HEK293 (cell line): ENCODE data around the gene PRRT2.

ENCODE experiments used
- AEBP2 ChIP-seq: fragments of 450-650 bp; formaldehyde crosslinking; IDR thresholded peaks from 2 replicates; pipeline ENCODE4 v1.5.1; 2016; ENCODE audit warnings: missing biosample characterization, missing genetic modification characterization, borderline replicate concordance
- PBX3 ChIP-seq: sonication (generic); formaldehyde crosslinking; IDR thresholded peaks from 2 replicates; pipeline ENCODE4 v1.8.1; 2022; ENCODE audit warnings: mild to moderate bottlenecking, moderate library complexity, missing genetic modification reagents
- ZBTB48 ChIP-seq: fragments of 450-650 bp; formaldehyde crosslinking; IDR thresholded peaks from 2 replicates; pipeline ENCODE4 v1.5.1; 2016; ENCODE audit warnings: missing biosample characterization, missing genetic modification characterization
- ZNF23 ChIP-seq: fragments of 450-650 bp; formaldehyde crosslinking; IDR thresholded peaks from 2 replicates; pipeline ENCODE4 v1.5.1; 2016; ENCODE audit warnings: missing biosample characterization, missing genetic modification characterization, borderline replicate concordance
- ZNF629 ChIP-seq: fragments of 450-650 bp; formaldehyde crosslinking; IDR thresholded peaks from 2 replicates; pipeline ENCODE4 v1.5.1; 2017; ENCODE audit warnings: missing biosample characterization, missing genetic modification characterization
- ZNF639 ChIP-seq: fragments of 450-650 bp; formaldehyde crosslinking; IDR thresholded peaks from 2 replicates; pipeline ENCODE4 v1.5.1; 2016; ENCODE audit warnings: missing biosample characterization, missing genetic modification characterization
- ZNF707 ChIP-seq: fragments of 450-650 bp; formaldehyde crosslinking; IDR thresholded peaks from 2 replicates; pipeline ENCODE4 v1.5.1; 2016; ENCODE audit warnings: missing biosample characterization, missing genetic modification characterization
- ZNF768 ChIP-seq: fragments of 450-650 bp; formaldehyde crosslinking; IDR thresholded peaks from 2 replicates; pipeline ENCODE4 v1.5.1; 2018; ENCODE audit warnings: missing biosample characterization, mild to moderate bottlenecking, missing genetic modification characterization
- ZNF830 ChIP-seq: fragments of 450-650 bp; IDR thresholded peaks from 2 replicates; pipeline ENCODE4 v1.5.0; 2018; ENCODE audit warnings: missing biosample characterization, missing genetic modification characterization, low read depth, mild to moderate bottlenecking, moderate library complexity
- TF ChIP-seq, protein P1 (sequence below): fragments of 450-650 bp; formaldehyde crosslinking; IDR thresholded peaks from 2 replicates; pipeline ENCODE4 v1.5.1; 2016; ENCODE audit warnings: missing biosample characterization, missing genetic modification characterization
- TF ChIP-seq, protein P2 (sequence below): fragments of 450-650 bp; formaldehyde crosslinking; optimal IDR thresholded peaks from 2 replicates; pipeline ENCODE3; 2016; ENCODE audit warnings: missing biosample characterization, mild to moderate bottlenecking, missing genetic modification characterization

DNA sequence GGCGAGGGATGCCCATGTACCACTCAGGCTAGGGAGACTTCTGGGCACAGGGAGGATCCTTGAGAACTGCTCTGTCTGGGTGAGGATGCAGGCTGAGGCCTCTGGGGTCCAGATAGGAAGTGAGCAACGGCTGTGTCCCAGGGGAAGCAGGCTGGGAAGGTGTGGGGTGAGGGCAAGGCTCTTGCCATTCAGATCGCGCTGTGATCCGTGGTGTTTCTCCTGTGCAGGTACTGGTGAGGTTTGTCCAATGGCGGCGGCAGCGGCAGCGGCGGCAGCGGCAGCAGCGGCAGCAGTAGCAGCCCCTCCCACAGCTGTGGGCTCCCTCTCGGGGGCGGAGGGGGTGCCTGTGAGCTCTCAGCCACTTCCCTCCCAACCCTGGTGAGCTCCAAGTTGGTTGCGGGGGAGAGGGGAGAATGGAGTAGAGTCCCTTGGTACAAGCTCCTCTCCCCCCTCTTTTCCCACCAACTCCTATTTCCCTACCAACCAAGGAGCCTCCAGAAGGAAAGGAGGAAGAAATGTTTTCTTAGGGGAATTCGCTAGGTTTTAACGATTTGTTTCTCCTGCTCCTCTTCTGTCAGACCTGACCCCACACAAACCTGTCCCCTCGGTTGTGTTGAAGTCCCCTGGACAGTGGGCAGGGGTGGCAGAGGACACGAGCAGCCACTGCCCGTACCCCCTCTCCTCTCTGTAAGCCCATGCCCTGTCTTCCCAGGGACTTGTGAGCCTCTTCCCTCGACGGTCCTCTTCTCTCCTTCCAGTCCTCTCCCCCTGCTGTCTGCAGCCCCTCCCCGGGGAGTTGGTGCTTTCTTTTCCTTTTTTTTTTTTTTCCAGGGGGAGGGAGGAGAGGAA, 1.9 kb upstream of the PRRT2 start:
- TF ChIP-seq, protein P1, sequence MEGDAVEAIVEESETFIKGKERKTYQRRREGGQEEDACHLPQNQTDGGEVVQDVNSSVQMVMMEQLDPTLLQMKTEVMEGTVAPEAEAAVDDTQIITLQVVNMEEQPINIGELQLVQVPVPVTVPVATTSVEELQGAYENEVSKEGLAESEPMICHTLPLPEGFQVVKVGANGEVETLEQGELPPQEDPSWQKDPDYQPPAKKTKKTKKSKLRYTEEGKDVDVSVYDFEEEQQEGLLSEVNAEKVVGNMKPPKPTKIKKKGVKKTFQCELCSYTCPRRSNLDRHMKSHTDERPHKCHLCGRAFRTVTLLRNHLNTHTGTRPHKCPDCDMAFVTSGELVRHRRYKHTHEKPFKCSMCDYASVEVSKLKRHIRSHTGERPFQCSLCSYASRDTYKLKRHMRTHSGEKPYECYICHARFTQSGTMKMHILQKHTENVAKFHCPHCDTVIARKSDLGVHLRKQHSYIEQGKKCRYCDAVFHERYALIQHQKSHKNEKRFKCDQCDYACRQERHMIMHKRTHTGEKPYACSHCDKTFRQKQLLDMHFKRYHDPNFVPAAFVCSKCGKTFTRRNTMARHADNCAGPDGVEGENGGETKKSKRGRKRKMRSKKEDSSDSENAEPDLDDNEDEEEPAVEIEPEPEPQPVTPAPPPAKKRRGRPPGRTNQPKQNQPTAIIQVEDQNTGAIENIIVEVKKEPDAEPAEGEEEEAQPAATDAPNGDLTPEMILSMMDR (tag by site-specific recombination) = no peak
- TF ChIP-seq ZNF768 (tag by site-specific recombination) (no peak), ZNF629 (no peak), ZNF830 (no peak), ZNF23 (tag by site-specific recombination) (no peak), ZBTB48 (tag by site-specific recombination) (no peak), ZNF639 (no peak), PBX3 (CRISPR knock-in tag) (no peak), ZNF707 (tag by site-specific recombination) (no peak), AEBP2 (tag by site-specific recombination) (no peak)
- TF ChIP-seq, protein P2, sequence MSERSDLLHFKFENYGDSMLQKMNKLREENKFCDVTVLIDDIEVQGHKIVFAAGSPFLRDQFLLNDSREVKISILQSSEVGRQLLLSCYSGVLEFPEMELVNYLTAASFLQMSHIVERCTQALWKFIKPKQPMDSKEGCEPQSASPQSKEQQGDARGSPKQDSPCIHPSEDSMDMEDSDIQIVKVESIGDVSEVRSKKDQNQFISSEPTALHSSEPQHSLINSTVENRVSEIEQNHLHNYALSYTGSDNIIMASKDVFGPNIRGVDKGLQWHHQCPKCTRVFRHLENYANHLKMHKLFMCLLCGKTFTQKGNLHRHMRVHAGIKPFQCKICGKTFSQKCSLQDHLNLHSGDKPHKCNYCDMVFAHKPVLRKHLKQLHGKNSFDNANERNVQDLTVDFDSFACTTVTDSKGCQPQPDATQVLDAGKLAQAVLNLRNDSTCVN (tag by site-specific recombination) = no peak
